ENCODE measurements around the gene TRPC4AP.

TRPC4AP gene

DNA sequence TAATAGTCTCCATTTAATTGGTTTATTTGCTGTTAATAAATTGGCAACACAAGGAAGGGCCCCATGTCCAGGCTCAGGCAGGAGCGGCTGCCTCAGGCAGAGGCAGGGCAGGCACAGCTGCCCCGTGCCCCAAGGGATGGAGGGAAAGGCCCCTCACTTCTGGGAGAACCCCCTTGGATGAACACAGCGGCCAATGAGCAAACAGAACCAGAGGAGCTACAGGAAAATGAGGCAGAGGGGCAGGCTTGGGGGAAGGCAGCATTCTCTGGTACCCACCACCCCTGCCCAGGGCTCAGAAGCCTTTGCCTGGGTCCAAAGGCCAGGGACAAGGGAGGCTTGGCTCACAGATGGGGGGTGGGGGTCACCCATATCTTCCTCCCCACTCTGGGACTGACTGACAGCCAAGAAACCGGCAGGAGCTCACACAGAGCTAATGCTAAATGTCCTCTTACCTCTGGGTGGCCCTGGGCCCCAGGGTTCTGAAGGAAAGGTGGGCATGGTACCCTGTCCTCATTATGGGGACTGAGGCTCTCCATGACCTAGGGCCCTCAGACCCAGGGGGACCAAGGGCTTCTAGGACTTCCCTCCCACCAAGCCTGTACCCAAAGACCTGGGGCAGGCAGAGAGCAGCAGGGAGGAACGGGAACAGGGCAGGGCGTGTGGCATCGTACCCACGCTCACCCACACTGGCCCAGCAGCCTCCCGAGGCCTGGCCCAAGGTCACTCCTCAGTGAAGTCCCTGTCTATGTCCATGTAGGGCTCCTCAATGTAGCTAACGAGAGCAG, 90.0 kb downstream of the TRPC4AP start:
- H3K4me3 ChIP-seq (replicated peaks; ENCODE audit: low read depth, low read length) = no peak overlapping the region
- TF ChIP-seq CTCF (IDR thresholded peaks at IDR 0.05; ENCODE audit: insufficient read depth, low read length, poor library complexity, severe bottlenecking) = no peak
- H3K36me3 ChIP-seq (ENCODE audit: control insufficient read depth, insufficient read depth, low read length) = peaks cover 63% of the 10 kb centered on the region
- no peaks in the 10 kb centered on the region for H3K27me3 ChIP-seq (replicated peaks; ENCODE audit: control insufficient read depth, insufficient read depth, low read length)
- no peak for DNase-seq (ENCODE audit: extremely low read depth, insufficient read length)

DNA sequence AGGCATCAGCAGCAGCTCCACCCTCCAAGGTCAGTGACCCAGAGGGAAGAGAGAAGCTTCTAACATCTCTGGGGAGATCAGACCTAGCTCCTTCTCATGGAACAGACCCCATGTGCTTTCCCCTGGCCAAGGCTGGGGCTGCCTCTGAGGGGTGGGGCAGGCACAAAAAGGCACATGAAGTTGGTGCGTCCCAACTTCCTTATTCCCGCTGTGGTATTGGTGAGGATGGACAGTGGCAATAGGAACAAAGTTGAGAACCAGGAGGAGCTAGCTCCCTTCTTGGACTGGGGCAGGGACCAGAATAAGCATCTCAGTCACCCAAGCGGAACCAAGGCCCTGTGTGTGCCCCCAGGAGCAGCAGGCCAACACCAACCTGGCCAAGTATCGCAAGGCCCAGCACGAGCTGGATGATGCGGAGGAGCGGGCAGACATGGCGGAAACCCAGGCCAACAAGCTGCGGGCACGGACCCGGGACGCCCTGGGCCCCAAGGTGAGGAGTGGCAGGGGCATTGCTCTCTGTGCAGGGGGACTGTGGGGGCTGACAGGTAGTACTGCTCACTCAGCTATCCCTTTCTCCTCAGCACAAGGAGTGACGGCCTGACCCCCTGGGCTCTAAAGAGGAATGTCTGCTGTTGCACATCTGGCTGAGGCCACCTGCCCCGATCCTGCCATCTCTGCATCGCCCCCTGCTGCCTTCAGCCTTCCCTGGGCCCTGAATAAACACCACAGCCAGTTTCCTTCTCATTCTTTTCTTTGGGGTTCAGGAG, 90.8 kb downstream of the TRPC4AP start:
- TF ChIP-seq CTCF (IDR thresholded peaks at IDR 0.05; ENCODE audit: insufficient read depth, low read length, poor library complexity, severe bottlenecking) = peak; percentile 37
- Histone ChIP-seq H3K36me3 (ENCODE audit: control insufficient read depth, insufficient read depth, low read length) (peaks cover 59% of the 10 kb centered on the region), H3K27me3 (replicated peaks; ENCODE audit: control insufficient read depth, insufficient read depth, low read length) (no peaks in the 10 kb centered on the region), H3K4me3 (replicated peaks; ENCODE audit: low read depth, low read length) (no peak overlapping the region)
- no peak for DNase-seq (ENCODE audit: extremely low read depth, insufficient read length)

DNA sequence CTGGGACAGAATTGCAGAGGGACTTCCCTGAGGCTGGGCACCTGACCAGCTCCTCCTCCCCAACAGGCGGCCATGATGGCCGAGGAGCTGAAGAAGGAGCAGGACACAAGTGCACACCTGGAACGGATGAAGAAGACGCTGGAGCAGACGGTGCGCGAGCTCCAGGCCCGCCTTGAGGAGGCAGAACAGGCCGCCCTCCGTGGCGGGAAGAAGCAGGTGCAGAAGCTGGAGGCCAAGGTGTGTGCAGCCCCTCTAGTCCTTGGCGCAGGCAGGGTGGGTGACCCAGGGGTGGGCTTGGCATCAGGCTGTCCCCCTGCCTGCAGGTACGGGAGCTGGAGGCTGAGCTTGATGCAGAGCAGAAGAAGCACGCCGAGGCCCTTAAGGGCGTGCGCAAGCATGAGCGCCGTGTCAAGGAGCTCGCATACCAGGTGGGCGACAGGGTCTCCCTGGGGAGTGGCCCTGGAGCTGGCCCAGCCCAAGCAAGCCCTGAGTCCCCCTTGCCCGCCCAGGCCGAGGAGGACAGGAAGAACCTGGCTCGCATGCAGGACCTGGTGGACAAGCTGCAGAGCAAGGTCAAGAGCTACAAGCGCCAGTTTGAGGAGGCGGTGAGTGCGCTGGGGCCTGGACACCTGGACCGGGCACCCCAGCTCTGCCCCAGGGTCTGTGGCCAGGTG, 91.5 kb downstream of the TRPC4AP start:
- H3K27me3 ChIP-seq (replicated peaks; ENCODE audit: control insufficient read depth, insufficient read depth, low read length) = no peaks in the 10 kb centered on the region
- H3K4me3 ChIP-seq (replicated peaks; ENCODE audit: low read depth, low read length) = no peak overlapping the region
- no peak for TF ChIP-seq CTCF (IDR thresholded peaks at IDR 0.05; ENCODE audit: insufficient read depth, low read length, poor library complexity, severe bottlenecking)
- no peak for DNase-seq (ENCODE audit: extremely low read depth, insufficient read length)
- H3K36me3 ChIP-seq (ENCODE audit: control insufficient read depth, insufficient read depth, low read length) = peaks cover 61% of the 10 kb centered on the region

DNA sequence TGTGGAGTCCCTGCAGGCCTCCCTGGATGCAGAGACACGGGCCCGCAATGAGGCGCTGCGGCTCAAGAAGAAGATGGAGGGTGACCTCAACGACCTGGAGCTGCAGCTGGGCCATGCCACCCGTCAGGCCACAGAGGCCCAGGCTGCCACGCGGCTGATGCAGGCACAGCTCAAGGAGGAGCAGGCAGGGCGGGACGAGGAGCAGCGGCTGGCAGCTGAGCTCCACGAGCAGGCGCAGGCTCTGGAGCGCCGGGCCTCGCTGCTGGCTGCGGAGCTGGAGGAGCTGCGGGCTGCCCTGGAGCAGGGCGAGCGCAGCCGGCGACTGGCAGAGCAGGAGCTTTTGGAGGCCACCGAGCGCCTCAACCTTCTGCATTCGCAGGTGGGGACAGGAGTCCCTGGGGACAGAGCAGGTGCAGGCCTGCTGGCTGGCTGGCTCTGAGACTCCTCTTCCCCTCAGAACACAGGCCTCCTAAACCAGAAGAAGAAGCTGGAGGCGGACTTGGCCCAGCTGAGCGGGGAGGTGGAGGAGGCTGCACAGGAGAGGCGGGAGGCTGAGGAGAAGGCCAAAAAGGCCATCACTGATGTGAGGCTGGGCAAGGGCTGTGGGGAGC, 92.2 kb downstream of the TRPC4AP start:
- Histone ChIP-seq H3K4me3 (replicated peaks; ENCODE audit: low read depth, low read length) (no peak overlapping the region), H3K27me3 (replicated peaks; ENCODE audit: control insufficient read depth, insufficient read depth, low read length) (no peaks in the 10 kb centered on the region), H3K36me3 (ENCODE audit: control insufficient read depth, insufficient read depth, low read length) (peaks cover 62% of the 10 kb centered on the region)
- DNase-seq (ENCODE audit: extremely low read depth, insufficient read length) = no peak
- no peak for TF ChIP-seq CTCF (IDR thresholded peaks at IDR 0.05; ENCODE audit: insufficient read depth, low read length, poor library complexity, severe bottlenecking)

- DNase-seq (ENCODE audit: extremely low read depth, insufficient read length) = no peak
- Histone ChIP-seq H3K27me3 (replicated peaks; ENCODE audit: control insufficient read depth, insufficient read depth, low read length) (no peaks in the 10 kb centered on the region), H3K4me3 (replicated peaks; ENCODE audit: low read depth, low read length) (no peak overlapping the region), H3K36me3 (ENCODE audit: control insufficient read depth, insufficient read depth, low read length) (peaks cover 62% of the 10 kb centered on the region)
- TF ChIP-seq CTCF (IDR thresholded peaks at IDR 0.05; ENCODE audit: insufficient read depth, low read length, poor library complexity, severe bottlenecking) = no peak
Measured at GRCh38 chr20:34999782-35000181, 92.8 kb downstream of the TRPC4AP start.
